HepG2 (cell line): ENCODE measurements around the gene TUNAR. TPM values are rescaled to one million over a fixed set of nuclear protein-coding genes. Genes with fewer than 3 reads are reported as not detected.

Experiments used
- ATAC-seq: fragments of 200-7000 bp; cut with Tn5 transposase; 3 replicates; pipeline ENCODE4 v1.9.1; 2020; ENCODE audit warnings: mild to moderate bottlenecking, moderate library complexity
- BruUV-seq: library from RNA; stranded (reverse); fragments of 400-500 nt; replicated peaks from 2 replicates; lab custom pipeline; 2021; lab: Mats Ljungman, UMichigan
- CTCF ChIA-PET: fragments of 300-600 bp; formaldehyde crosslinking; extraction: SDS; loops from one replicate; lab custom pipeline; 2021; ENCODE audit warnings: low total read pairs, inconsistent platforms, low intra/inter-chr PET ratio; lab: Yijun Ruan, JAX
- POLR2A ChIA-PET: fragments of 350-600 bp; sonication (Branson Sonifier 250); formaldehyde crosslinking; loops from one replicate; lab custom pipeline; 2020; ENCODE audit warnings: antibody characterized with exemption, inconsistent platforms; lab: Yijun Ruan, JAX
- DNase-seq: peaks from one replicate; pipeline ENCODE4 v3.0.0-alpha.2; 2015; ENCODE audit warnings: low spot score
- FAIRE-seq: peaks from 3 replicates; lab custom pipeline; 2011; peaks lifted over from hg19 to GRCh38; lab: Jason Lieb, UNC
- H2AFZ ChIP-seq: one replicate; pipeline ENCODE4 v1.6.1; 2011; ENCODE audit warnings: low read length, inconsistent platforms
- H3K27ac ChIP-seq: fragments of 300-600 bp; 3 replicates; pipeline ENCODE4 v1.8.0; 2011; ENCODE audit warnings: mixed run types, mild to moderate bottlenecking, mixed read lengths, low read length, inconsistent platforms; ENCODE audit not compliant: insufficient read depth; ENCODE audit errors: extremely low read length
- H3K27me3 ChIP-seq, 2 experiments: fragments of 200-600 bp in 1 of 2; 2 replicates in 1 of 2; 3 replicates in 1 of 2; pipeline versions ENCODE4 v1.6.0 to v1.8.0; 2011; ENCODE audit warnings: low read length in 2 of 2, mild to moderate bottlenecking in 2 of 2, moderate library complexity in 2 of 2, inconsistent platforms in 1 of 2; ENCODE audit not compliant: insufficient read depth in 2 of 2, control insufficient read depth in 1 of 2
- H3K36me3 ChIP-seq, 2 experiments: fragments of 200-600 bp in 1 of 2; replicated peaks in 1 of 2; 2 replicates in 1 of 2; 3 replicates in 1 of 2; pipeline versions ENCODE4 v1.5.1 to v1.8.0; 2011; ENCODE audit warnings: low read length in 2 of 2, inconsistent platforms in 1 of 2; ENCODE audit not compliant: insufficient read depth in 2 of 2, control insufficient read depth in 1 of 2
- H3K4me1 ChIP-seq: 2 replicates; pipeline ENCODE4 v1.5.1; 2012; ENCODE audit warnings: low read length, inconsistent platforms; ENCODE audit not compliant: insufficient read depth
- H3K4me2 ChIP-seq: 2 replicates; pipeline ENCODE4 v1.6.0; 2011; ENCODE audit warnings: low read depth, low read length, inconsistent platforms
- H3K4me3 ChIP-seq, 3 experiments: fragments of 200-600 bp in 1 of 3; sonication (generic), shearing (Covaris generic) in 1 of 3; replicated peaks in 1 of 3; 2 replicates each; pipeline ENCODE4 v1.5.1; 2011 to 2016; ENCODE audit warnings: low read length in 3 of 3, inconsistent platforms in 2 of 3, low read depth in 2 of 3, mild to moderate bottlenecking in 2 of 3, control low read depth in 1 of 3, mixed read lengths in 1 of 3; ENCODE audit not compliant: insufficient read depth in 1 of 3
- H3K79me2 ChIP-seq: one replicate; pipeline ENCODE4 v1.6.1; 2011; ENCODE audit warnings: low read length, inconsistent platforms; ENCODE audit not compliant: insufficient read depth
- H3K9ac ChIP-seq: 2 replicates; pipeline ENCODE4 v1.6.0; 2011; ENCODE audit warnings: mild to moderate bottlenecking, low read depth, low read length, inconsistent platforms; ENCODE audit not compliant: insufficient read depth
- H3K9me3 ChIP-seq: 2 replicates; pipeline ENCODE4 v1.5.1; 2012; ENCODE audit warnings: mild to moderate bottlenecking, low read length
- H4K20me1 ChIP-seq: 2 replicates; pipeline ENCODE4 v1.6.0; 2011; ENCODE audit warnings: inconsistent platforms, mild to moderate bottlenecking, low read length, moderate library complexity; ENCODE audit not compliant: insufficient read depth
- HMGXB3 ChIP-seq: sonication (generic); formaldehyde crosslinking; IDR thresholded peaks from 2 replicates; pipeline ENCODE4 v1.4.0; 2020; ENCODE audit warnings: missing genetic modification reagents, borderline replicate concordance
- ZSCAN22 ChIP-seq: sonication (generic); formaldehyde crosslinking; IDR thresholded peaks from 2 replicates; pipeline ENCODE4 v1.4.0; 2020; ENCODE audit warnings: mild to moderate bottlenecking, missing genetic modification reagents
- WGBS: methylation state at CpG from one replicate; pipeline ENCODE4 v1.1.6; 2017; ENCODE audit warnings: low lambda C conversion rate; 5-methylcytosine and 5-hydroxymethylcytosine counted together
- in situ Hi-C: cut with HindIII; loops from 2 replicates; pipeline ENCODE4 v1.10.0; 2017; ENCODE audit warnings: low pct_unique_long_range_greater_than_20kb; ENCODE audit not compliant: extremely low pct_ligation_motif_present
- intact Hi-C: fragments of 100-400 bp; cut with micrococcal nuclease; formaldehyde crosslinking; loops from one replicate; pipeline ENCODE4 v1.10.0; 2022; ENCODE audit not compliant: unreplicated experiment
- polyA plus RNA-seq, 8 experiments: library from polyadenylated mRNA; depleted of rRNA in 3 of 8; stranded (reverse) in 7 of 8; unstranded in 1 of 8; fragments of >200 nt; fragmentation: Illumina TruSeq in 4 of 8; extraction: Trizol in 4 of 8; gene quantifications; 2 replicates each; pipeline versions ENCODE4 v1.2.1 to v1.2.3, GENCODE V29; 2011 to 2016; ENCODE audit warnings: low read depth in 4 of 8, missing spikeins in 1 of 8, mixed read lengths in 1 of 8; ENCODE audit not compliant: insufficient read depth in 1 of 8
- total RNA-seq, 5 experiments: library from RNA; depleted of rRNA; stranded (reverse); fragments of >200 nt; fragmentation: Illumina TruSeq; extraction: Trizol; gene quantifications; 2 replicates each; pipeline ENCODE4 v1.2.3, GENCODE V29; 2016; ENCODE audit warnings: low read depth in 1 of 5

TUNAR gene
- total and polyA plus RNA-seq, 2 of the 13 experiments (the other 11 are each of a cell fraction or from before 2014, with no cell fraction given), result not detected

GRCh38 chr14:95872777-95873176 is 3.9 kb upstream of the TUNAR start:
- no peaks in the 10 kb centered on the region for H4K20me1 ChIP-seq
- no peak overlapping the region for H2AFZ ChIP-seq
- no peak for TF ChIP-seq HMGXB3 (CRISPR knock-in tag)
- TF ChIP-seq ZSCAN22 (CRISPR knock-in tag), result no peak
- ATAC-seq (no peak), DNase-seq (no peak), FAIRE-seq (no peak)
- peaks cover 1 to 26% of the 10 kb centered on the region in 2 experiments; a peak in 4 of 5 replicates for H3K27me3 ChIP-seq
- no peaks in the 10 kb centered on the region for H3K79me2 ChIP-seq
- no peaks in the 10 kb centered on the region for H3K9me3 ChIP-seq
- H3K36me3 ChIP-seq, result no peaks in the 10 kb centered on the region
- 0% methylated on average over 3 of the region's 3 CpGs for WGBS
- CTCF ChIA-PET, result no interaction called here
- BruUV-seq, result no TSS peak
- POLR2A ChIA-PET, result no interaction called here
- in situ Hi-C loops (no loop called here), intact Hi-C loops (no loop called here)
- H3K4me1 ChIP-seq, result no peaks in the 10 kb centered on the region
- no peak overlapping the region for H3K4me3 ChIP-seq
- H3K27ac ChIP-seq, result no peak overlapping the region
- H3K4me2 ChIP-seq, result no peak overlapping the region
- H3K9ac ChIP-seq, result no peak overlapping the region
